Thymus (tissue), 11 donors: ENCODE data around the gene HM13. TPM values are rescaled to one million over a fixed set of nuclear protein-coding genes. Genes with fewer than 3 reads are reported as not detected.
"Not testable (repeated sequence)": the region's sequence is repeated elsewhere in the genome, so short reads cannot be mapped to it uniquely, and the experiment has no call there.

Experiments
- DNase-seq, 9 donors: peaks; one replicate each; pipeline ENCODE4 v3.0.0-alpha.2; 2013; ENCODE audit warnings: low spot score in 9 of 9, low read depth in 6 of 9, missing footprints in 1 of 9
- H3K27ac ChIP-seq, 2 donors: one replicate each; pipeline ENCODE4 v1.5.1; 2013; ENCODE audit warnings: control low read depth in 1 of 2, low read depth in 1 of 2, low read length in 1 of 2, mild to moderate bottlenecking in 1 of 2, moderate library complexity in 1 of 2
- H3K27me3 ChIP-seq, 2 donors: one replicate each; pipeline ENCODE4 v1.5.1; 2013; ENCODE audit warnings: low read length in 1 of 2; ENCODE audit not compliant: control insufficient read depth in 2 of 2, insufficient read depth in 1 of 2
- H3K36me3 ChIP-seq, 2 donors: one replicate each; pipeline ENCODE4 v1.5.1; 2013; ENCODE audit warnings: low read length in 1 of 2, mild to moderate bottlenecking in 1 of 2, moderate library complexity in 1 of 2; ENCODE audit not compliant: control insufficient read depth in 2 of 2, insufficient read depth in 2 of 2
- H3K4me1 ChIP-seq, 2 donors: one replicate each; pipeline ENCODE4 v1.5.1; 2013; ENCODE audit warnings: low read length in 2 of 2; ENCODE audit not compliant: control insufficient read depth in 2 of 2, insufficient read depth in 2 of 2
- H3K4me3 ChIP-seq, 2 donors: one replicate each; pipeline ENCODE4 v1.5.1; 2013; ENCODE audit warnings: low read length in 2 of 2, control low read depth in 1 of 2, mild to moderate bottlenecking in 1 of 2
- H3K9me3 ChIP-seq, 2 donors: one replicate each; pipeline ENCODE4 v1.5.1; 2013; ENCODE audit warnings: low read length in 1 of 2, mild to moderate bottlenecking in 1 of 2; ENCODE audit not compliant: control insufficient read depth in 2 of 2, insufficient read depth in 1 of 2
- WGBS: extraction: QIAGEN DNeasy Blood & Tissue Kit; methylation state at CpG from one replicate; pipeline ENCODE4 v1.1.7; 2013; 5-methylcytosine and 5-hydroxymethylcytosine counted together
- polyA plus RNA-seq: library from polyadenylated mRNA; stranded (reverse); fragments of 200-250 nt; gene quantifications from one replicate; pipeline ENCODE4 v1.2.3, GENCODE V29; 2013
- total RNA-seq: library from RNA; stranded (reverse); fragments of 120-200 nt; gene quantifications from one replicate; pipeline ENCODE4 v1.2.4, GENCODE V29; 2013
- donor health status: healthy.

HM13 gene
- total and polyA plus RNA-seq, 2 donors: 23.9 to 87.5 TPM

DNA sequence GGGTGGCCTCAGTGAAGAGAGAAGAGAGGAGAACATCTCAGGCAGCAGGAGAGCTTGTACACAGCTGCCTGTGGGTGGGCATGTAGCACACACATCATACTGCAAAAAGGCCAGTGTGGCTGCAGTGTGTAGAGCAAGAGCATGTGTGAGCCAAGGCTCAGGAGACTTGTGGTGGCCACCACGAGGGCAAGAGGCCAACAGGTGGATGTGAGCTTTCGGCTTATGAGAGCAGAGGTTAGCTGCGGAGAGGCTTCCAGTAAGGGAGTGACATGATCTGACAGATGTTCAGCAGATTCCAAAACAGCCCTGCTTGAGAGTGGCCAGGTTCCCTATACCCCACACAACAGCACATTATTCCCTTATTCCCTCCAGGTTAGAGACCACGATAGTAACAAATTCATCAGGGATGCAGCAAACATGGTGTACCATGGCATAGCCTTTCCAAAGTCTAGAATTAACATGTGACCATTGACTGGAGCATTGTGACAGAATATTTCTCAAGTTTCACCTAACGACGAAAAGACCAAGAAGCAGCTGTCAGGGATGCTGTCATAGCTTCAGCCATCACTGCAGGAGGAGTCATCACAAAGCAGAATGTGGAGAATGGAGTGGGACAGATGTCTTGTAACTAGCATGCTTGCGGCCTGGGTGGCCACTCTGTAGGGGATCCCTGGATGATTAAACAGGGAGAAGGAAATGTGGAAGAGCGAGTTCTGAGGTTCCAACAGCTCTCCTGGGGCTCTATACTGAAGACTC is 23.1 kb downstream of the HM13 start:
- Histone ChIP-seq H3K36me3 (peaks cover 66 to 72% of the 10 kb centered on the region in 2 donors), H3K4me3 (no peak overlapping the region), H3K9me3 (no peaks in the 10 kb centered on the region), H3K4me1 (peaks cover 11 to 29% of the 10 kb centered on the region in 2 donors), H3K27me3 (no peaks in the 10 kb centered on the region), H3K27ac (peak overlapping the region in 1 of 2 donors; percentile 53)
- DNase-seq: no peak
- 89% methylated on average over 8 of the region's 8 CpGs for WGBS

DNA sequence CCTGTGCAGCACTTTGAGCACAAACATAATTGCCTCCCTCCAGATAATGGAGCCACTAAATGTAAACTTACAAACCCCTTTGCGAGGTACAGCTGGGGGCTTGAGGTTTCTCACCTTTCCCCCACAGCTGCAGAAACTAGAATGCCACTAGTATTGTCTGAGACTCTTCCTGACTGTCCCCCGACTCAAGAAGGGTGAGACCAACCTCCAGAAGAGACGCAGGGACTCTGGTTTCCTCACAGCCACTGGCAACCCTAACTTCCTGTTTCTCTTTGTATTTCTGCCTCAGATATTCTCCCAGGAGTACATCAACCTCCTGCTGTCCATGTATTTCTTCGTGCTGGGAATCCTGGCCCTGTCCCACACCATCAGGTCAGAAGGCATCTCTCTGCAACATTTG is 23.6 kb downstream of the HM13 start:
- peak overlapping the region in 1 of 2 donors; percentile 53 for H3K27ac ChIP-seq

DNA sequence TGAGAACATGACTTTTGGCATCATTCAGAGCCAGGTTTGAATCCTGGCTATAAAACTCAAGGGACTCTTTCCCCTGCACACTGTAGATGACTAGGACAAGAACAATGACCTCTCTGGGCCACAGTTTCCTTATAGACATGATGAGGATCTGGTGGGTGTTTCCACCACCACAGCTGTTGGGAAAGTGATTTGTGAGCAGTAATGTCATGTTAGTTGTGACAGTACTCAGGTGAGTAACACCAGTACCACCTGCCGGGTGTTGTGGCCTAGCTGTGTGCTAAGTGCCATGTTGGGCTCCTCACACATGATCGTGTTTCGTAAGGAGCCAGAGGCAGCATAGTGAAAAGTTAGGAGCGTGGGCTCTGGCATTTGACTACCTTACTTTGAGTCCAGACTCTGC is 24.1 kb downstream of the HM13 start:
- no peaks in the 10 kb centered on the region for H3K9me3 ChIP-seq
- peaks cover 61 to 72% of the 10 kb centered on the region in 2 donors for H3K36me3 ChIP-seq
- DNase-seq: no peak
- WGBS: 95% methylated on average over 4 of the region's 4 CpGs
- no peak overlapping the region for H3K4me3 ChIP-seq
- H3K27me3 ChIP-seq: no peaks in the 10 kb centered on the region
- H3K4me1 ChIP-seq: peaks cover 11 to 36% of the 10 kb centered on the region in 2 donors
- H3K27ac ChIP-seq: peak overlapping the region in 1 of 2 donors; percentile 53

More for the DNA sequence above, 23.6 kb downstream of the HM13 start:
- Histone ChIP-seq H3K4me1 (peaks cover 11 to 35% of the 10 kb centered on the region in 2 donors), H3K27me3 (no peaks in the 10 kb centered on the region), H3K9me3 (no peaks in the 10 kb centered on the region), H3K4me3 (no peak overlapping the region), H3K36me3 (peaks cover 63 to 75% of the 10 kb centered on the region in 2 donors)
- 23% methylated on average over 4 of the region's 4 CpGs for WGBS
- DNase-seq: peak in 1 of 9 donors; percentile 56

DNA sequence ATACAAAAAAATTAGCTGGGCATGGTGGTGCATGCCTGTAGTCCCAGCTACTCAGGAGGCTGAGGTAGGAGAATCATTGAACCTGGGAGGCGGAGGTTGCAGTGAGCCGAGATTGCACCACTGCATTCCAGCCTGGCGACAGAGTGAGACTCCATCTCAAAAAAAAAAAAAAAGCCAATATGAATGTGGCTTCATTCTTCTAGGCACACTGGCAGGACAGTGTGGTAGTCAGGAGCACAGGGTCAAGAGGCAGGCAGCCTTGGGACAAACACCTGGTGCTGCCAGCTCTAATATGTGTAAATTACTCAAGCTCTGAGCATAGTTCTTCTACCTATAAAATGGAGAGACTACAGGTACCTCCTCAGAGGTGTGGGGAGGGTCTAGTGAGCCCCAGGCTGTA is 25.4 kb downstream of the HM13 start:
- not testable (repeated sequence) for H3K4me3 ChIP-seq, H3K27me3 ChIP-seq, H3K27ac ChIP-seq, H3K9me3 ChIP-seq, DNase-seq
- Histone ChIP-seq H3K4me1 (peaks cover 11 to 48% of the 10 kb centered on the region in 2 donors), H3K36me3 (peaks cover 53 to 61% of the 10 kb centered on the region in 2 donors)
- WGBS: 98% methylated on average over 3 of the region's 3 CpGs

DNA sequence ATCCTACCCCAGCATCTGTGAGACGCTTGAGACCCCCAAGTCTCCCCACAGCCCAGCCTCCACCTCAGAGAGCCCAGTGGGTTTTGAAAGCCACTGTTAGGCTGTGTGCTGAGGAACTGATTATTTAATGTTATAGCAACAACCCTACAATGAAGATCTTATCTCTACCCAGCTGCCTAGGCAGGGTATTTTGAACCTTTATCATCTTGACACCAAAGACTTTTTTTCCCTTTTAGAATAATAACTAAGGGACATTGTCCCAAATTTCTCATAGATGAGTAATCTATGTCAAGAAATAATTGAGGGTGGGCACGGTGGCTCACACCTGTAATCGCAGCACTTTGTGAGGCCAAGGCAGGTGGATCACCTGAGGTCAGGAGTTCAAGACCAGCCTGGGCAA is 26.2 kb downstream of the HM13 start:
- 75% methylated on average over 3 of the region's 3 CpGs for WGBS
- Histone ChIP-seq H3K27ac (no peak overlapping the region), H3K9me3 (no peaks in the 10 kb centered on the region), H3K27me3 (no peaks in the 10 kb centered on the region), H3K36me3 (peaks cover 56 to 58% of the 10 kb centered on the region in 2 donors), H3K4me1 (peaks cover 11 to 49% of the 10 kb centered on the region in 2 donors), H3K4me3 (no peak overlapping the region)
- no peak for DNase-seq

DNA sequence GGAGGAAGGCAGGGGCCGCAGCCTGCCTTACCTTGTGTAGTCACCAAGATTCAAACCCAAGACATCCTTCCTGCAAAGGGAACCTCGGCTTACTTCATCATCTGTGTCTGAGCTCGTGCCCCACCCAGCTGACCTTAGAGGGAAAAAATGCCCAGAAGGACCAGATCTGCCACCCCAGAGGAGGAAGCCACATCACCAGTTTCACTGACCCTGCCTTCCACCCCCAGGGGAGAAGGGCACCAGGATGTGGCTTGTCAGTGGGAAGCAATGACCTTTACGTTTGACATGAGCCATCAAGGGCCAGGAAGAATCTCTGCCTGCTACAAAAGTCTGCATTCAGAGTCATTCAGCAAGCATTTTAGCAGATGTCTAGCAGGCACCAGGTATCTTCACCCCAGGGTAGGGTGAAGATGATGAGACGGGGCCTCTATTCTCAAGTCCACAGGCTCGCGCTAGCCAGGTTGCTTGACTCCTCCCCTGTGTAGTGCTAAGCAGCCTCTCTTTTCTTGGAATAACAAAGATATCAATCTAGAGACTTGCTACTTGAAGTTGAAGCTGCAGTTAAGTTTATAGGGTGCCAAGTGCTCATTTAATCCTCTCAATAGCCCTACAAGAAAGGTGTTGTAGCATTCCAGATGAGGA is 28.1 kb downstream of the HM13 start:
- DNase-seq: no peak
- 82% methylated on average over 7 of the region's 7 CpGs for WGBS
- H3K27me3 ChIP-seq: no peaks in the 10 kb centered on the region
- peaks cover 44 to 45% of the 10 kb centered on the region in 2 donors for H3K36me3 ChIP-seq
- peak overlapping the region in 1 of 2 donors; percentile 57 for H3K27ac ChIP-seq
- H3K4me3 ChIP-seq: no peak overlapping the region
- peaks cover 8 to 50% of the 10 kb centered on the region in 2 donors for H3K4me1 ChIP-seq
- no peaks in the 10 kb centered on the region for H3K9me3 ChIP-seq

DNA sequence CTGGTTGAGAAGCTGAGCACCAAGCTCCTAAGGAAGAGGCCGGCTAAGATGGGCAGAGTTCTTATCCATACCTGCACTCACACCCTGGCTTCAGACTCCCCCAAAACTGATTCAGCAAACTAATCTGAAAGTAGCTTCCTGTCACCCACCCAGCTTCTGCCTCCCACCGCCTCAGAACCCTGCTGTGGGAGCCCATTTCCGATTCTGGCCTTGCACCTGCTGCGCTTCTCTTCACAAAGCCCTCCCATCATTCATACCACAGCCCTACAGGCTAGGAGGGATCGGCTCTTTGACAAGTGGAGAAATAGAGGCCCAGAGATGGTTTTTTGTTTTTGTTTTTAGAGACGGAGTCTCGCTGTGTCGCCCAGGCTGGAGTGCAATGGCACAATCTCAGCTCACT is 28.7 kb downstream of the HM13 start:
- no peaks in the 10 kb centered on the region for H3K9me3 ChIP-seq
- 77% methylated on average over 8 of the region's 8 CpGs for WGBS
- no peak overlapping the region for H3K4me3 ChIP-seq
- H3K36me3 ChIP-seq: peaks cover 39 to 42% of the 10 kb centered on the region in 2 donors
- H3K27ac ChIP-seq: peak overlapping the region; percentile 0 to 57
- H3K4me1 ChIP-seq: peaks cover 6 to 44% of the 10 kb centered on the region in 2 donors
- DNase-seq: peak in 4 of 9 donors; percentile 43 to 80 (median 56)
- no peaks in the 10 kb centered on the region for H3K27me3 ChIP-seq

DNA sequence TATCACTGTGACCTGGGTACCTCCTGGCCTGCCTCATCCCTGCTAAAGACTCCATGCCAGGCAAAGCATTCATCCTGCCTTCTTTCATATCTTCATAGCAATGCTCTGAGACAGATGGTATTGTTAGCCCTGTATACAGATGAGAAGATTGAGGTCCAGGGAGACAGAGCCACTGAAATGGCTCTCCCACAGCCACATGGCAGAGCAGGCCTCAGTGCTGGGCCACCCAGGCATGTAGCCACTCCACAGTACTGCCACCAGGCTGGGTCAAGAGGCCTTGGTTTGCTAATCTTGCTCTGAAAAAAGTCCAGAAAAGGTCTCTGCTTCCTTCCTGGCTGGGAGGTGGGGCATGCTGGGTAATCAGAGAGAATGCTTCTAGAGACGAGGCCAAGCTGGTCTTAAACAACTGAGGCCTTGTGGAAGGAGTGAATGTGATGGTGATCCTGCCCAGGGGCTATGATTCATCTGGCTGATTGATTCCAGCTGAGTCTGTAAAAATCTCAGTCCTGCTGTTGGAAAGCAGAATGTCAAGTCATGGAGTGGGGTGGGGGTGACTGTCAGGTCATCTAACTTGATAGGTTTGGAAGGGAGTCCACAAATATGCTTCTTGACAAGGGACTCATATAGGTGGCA is 29.8 kb downstream of the HM13 start:
- 96% methylated on average over 1 of the region's 1 CpG for WGBS
- H3K36me3 ChIP-seq: peaks cover 31 to 42% of the 10 kb centered on the region in 2 donors
- no peak for DNase-seq

DNA sequence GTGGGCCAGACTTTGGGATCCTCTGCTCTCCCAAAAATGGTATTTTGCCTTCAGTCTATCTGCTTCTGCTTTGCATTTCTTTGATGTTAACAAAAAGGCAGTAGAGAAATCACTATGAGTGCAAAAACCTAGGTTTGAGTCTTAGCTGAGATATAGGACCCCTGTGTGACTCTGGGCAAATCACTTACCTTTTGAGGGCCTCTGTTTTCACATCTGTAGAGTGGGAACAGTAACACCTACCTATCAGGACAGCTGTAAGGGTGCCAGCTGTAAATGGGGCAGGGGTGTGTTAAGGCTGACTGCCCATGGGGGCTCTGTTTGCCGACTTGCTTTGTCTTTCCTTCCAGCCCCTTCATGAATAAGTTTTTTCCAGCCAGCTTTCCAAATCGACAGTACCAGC is 30.4 kb downstream of the HM13 start:
- H3K27me3 ChIP-seq: no peaks in the 10 kb centered on the region
- H3K4me3 ChIP-seq: no peak overlapping the region
- H3K27ac ChIP-seq: no peak overlapping the region
- DNase-seq: no peak
- peaks cover 6 to 44% of the 10 kb centered on the region in 2 donors for H3K4me1 ChIP-seq
- WGBS: 84% methylated on average over 2 of the region's 2 CpGs
- H3K9me3 ChIP-seq: no peaks in the 10 kb centered on the region
- peaks cover 30 to 42% of the 10 kb centered on the region in 2 donors for H3K36me3 ChIP-seq

More for the DNA sequence above, 29.8 kb downstream of the HM13 start:
- peaks cover 6 to 44% of the 10 kb centered on the region in 2 donors for H3K4me1 ChIP-seq
- H3K4me3 ChIP-seq: no peak overlapping the region
- no peaks in the 10 kb centered on the region for H3K27me3 ChIP-seq
- H3K27ac ChIP-seq: no peak overlapping the region
- H3K9me3 ChIP-seq: no peaks in the 10 kb centered on the region
